ENCODE data around the gene PDZK1.

DNA sequence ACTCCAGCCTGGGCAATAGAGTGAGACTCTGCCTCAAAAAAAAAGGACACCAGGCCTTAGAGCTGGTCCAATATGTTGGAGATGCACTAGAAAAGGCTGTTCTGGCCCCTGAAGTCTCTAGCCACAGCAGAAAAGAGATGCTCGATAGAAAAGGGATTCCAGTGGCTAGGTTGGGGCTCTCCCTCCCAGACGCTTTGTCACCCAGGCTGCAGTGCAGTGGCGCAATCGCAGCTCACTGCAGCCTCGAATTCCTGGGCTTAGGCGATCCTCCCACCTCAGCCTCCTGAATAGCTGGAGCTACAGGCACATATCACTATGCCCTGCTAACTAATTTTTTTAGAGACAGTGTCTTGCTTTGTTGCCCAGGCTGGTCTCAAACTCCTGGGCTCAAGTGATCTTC is 18.2 kb downstream of the PDZK1 start:
- TF ChIP-seq POLR2A (IDR thresholded peaks at IDR 0.05): no peak
- TF ChIP-seq, protein P1, sequence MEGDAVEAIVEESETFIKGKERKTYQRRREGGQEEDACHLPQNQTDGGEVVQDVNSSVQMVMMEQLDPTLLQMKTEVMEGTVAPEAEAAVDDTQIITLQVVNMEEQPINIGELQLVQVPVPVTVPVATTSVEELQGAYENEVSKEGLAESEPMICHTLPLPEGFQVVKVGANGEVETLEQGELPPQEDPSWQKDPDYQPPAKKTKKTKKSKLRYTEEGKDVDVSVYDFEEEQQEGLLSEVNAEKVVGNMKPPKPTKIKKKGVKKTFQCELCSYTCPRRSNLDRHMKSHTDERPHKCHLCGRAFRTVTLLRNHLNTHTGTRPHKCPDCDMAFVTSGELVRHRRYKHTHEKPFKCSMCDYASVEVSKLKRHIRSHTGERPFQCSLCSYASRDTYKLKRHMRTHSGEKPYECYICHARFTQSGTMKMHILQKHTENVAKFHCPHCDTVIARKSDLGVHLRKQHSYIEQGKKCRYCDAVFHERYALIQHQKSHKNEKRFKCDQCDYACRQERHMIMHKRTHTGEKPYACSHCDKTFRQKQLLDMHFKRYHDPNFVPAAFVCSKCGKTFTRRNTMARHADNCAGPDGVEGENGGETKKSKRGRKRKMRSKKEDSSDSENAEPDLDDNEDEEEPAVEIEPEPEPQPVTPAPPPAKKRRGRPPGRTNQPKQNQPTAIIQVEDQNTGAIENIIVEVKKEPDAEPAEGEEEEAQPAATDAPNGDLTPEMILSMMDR (IDR thresholded peaks at IDR 0.05): no peak
